AG09319 (cell line): Measurements from ENCODE around the gene DNAJA3.

Source experiments
- DNase-seq: peaks from one replicate; pipeline ENCODE4 v3.0.0-alpha.2; 2010; ENCODE audit warnings: low read depth; ENCODE audit errors: extremely low read depth
- CTCF ChIP-seq: IDR thresholded peaks from 2 replicates; pipeline ENCODE4 v1.5.1; 2011; ENCODE audit warnings: low read depth, mild to moderate bottlenecking, inconsistent platforms, low read length, moderate library complexity

Gene DNAJA3

GRCh38 chr16:4419402-4419959, 6.2 kb upstream of the DNAJA3 start:
- TF ChIP-seq CTCF: no peak
- no peak for DNase-seq

- no peak for TF ChIP-seq CTCF
These were observed 5.1 kb upstream of the DNAJA3 start for GRCh38 chr16:4420505-4421105.

GRCh38 chr16:4426021-4426684, 485 bp downstream of the DNAJA3 start:
- no peak for DNase-seq
- TF ChIP-seq CTCF: no peak

More at GRCh38 chr16:4420505-4421105, 5.1 kb upstream of the DNAJA3 start:
- DNase-seq: no peak

GRCh38 chr16:4426722-4427372, 1.2 kb downstream of the DNAJA3 start:
- TF ChIP-seq CTCF: no peak
- DNase-seq: no peak

- TF ChIP-seq CTCF: no peak
- DNase-seq: no peak
These were observed 2.8 kb downstream of the DNAJA3 start for GRCh38 chr16:4428500-4428899.

- no peak for TF ChIP-seq CTCF
- DNase-seq: no peak
These were observed 5.4 kb downstream of the DNAJA3 start for GRCh38 chr16:4431023-4431422.

GRCh38 chr16:4433228-4433627, 7.6 kb downstream of the DNAJA3 start:
- DNase-seq: no peak
- no peak for TF ChIP-seq CTCF
